T-helper 17 cell (primary cell): Measurements from ENCODE around the gene CACNB2. TPM values are rescaled to one million over a fixed set of nuclear protein-coding genes. Genes with fewer than 3 reads are reported as not detected.
"Not testable (repeated sequence)": the region's sequence is repeated elsewhere in the genome, so short reads cannot be mapped to it uniquely, and the experiment has no call there.

Experiments
- ATAC-seq: fragments of 150-1000 bp; cut with Tn5 transposase; 2 replicates; pipeline ENCODE4 v1.10.0; 2021; ENCODE audit warnings: mild to moderate bottlenecking, moderate library complexity
- DNase-seq, 3 donors: peaks; one replicate each; pipeline versions ENCODE4 v3.0.0 to v3.0.0-alpha.2; 2020 to 2021
- H3K9me3 ChIP-seq: one replicate; pipeline ENCODE4 v1.7.0; 2013; ENCODE audit warnings: low read length, mild to moderate bottlenecking; ENCODE audit not compliant: control insufficient read depth, poor library complexity, severe bottlenecking
- H3K27ac Mint-ChIP-seq: one replicate; pipeline ENCODE4 v1.8.0; 2022; ENCODE audit warnings: mild to moderate bottlenecking, moderate library complexity, mixed read lengths
- H3K27me3 Mint-ChIP-seq: one replicate; pipeline ENCODE4 v1.8.0; 2022; ENCODE audit warnings: mixed read lengths
- H3K36me3 Mint-ChIP-seq: one replicate; pipeline ENCODE4 v1.8.0; 2022; ENCODE audit warnings: low read depth, mixed read lengths
- H3K4me1 Mint-ChIP-seq: one replicate; pipeline ENCODE4 v1.8.0; 2022; ENCODE audit warnings: mild to moderate bottlenecking, mixed read lengths
- H3K4me3 Mint-ChIP-seq: one replicate; pipeline ENCODE4 v1.8.0; 2022; ENCODE audit warnings: mild to moderate bottlenecking, moderate library complexity, mixed read lengths
- total RNA-seq, 4 donors: library from RNA in 2 of 4; stranded (reverse) in 2 of 4; gene quantifications; one replicate each; pipeline ENCODE4 v1.2.3 and lab custom pipeline; 2022 to 2026

The CACNB2 gene
- total RNA-seq, 2 donors from 2014 or later = not detected

- Mint-ChIP-seq H3K4me1 (no peaks in the 10 kb centered on the region), H3K36me3 (no peaks in the 10 kb centered on the region), H3K27me3 (no peaks in the 10 kb centered on the region), H3K27ac (no peak overlapping the region), H3K4me3 (no peak overlapping the region)
- DNase-seq = no peak
- H3K9me3 ChIP-seq = no peaks in the 10 kb centered on the region
- no peak for ATAC-seq
Measured at GRCh38 chr10:18195060-18195799, 55.0 kb downstream of the CACNB2 start.

DNA sequence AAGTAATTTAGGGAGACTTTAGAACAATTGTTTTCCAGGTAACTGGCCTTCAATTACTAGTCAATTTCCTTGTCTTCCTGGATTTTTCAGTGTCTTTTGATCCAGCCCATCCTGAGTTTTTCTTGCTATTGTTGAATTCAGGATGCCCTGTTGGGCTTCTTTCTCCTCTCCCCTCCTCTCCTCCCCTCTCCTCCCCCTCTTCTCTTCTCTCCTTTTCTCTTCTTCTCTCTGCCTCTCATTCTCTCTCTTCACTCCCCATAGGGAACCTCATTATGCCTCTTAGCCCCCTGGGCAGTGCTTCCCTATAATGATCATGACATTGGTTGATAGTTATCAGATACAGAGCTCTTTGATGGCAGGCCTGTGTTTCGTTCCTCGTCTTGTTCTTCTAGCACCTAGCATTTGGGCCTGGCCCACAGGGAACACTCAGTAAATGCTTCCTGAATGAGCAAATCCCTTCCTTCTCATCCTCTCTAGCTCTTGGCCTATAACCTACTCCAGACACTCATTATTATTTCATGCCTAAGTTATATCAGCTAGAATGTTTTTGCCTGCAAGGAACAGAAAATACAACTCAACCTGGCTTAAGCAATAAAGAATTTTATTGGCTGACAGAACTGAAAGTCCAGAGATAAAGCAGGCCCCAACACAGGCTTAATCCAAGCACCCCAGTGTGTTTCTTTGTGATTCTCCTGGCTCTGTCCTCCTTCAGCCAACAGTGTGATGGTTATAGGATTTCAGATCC, 56.8 kb downstream of the CACNB2 start:
- DNase-seq = no peak
- H3K36me3 Mint-ChIP-seq = no peaks in the 10 kb centered on the region
- no peaks in the 10 kb centered on the region for H3K9me3 ChIP-seq
- H3K4me3 Mint-ChIP-seq = no peak overlapping the region
- no peak overlapping the region for H3K27ac Mint-ChIP-seq
- peaks cover under 1% of the 10 kb centered on the region for H3K27me3 Mint-ChIP-seq
- no peaks in the 10 kb centered on the region for H3K4me1 Mint-ChIP-seq
- ATAC-seq = no peak

- ATAC-seq = no peak
- no peak overlapping the region for H3K27ac Mint-ChIP-seq
- peaks cover 8% of the 10 kb centered on the region for H3K27me3 Mint-ChIP-seq
- H3K4me3 Mint-ChIP-seq = no peak overlapping the region
- no peak for DNase-seq
- H3K9me3 ChIP-seq = no peaks in the 10 kb centered on the region
- no peaks in the 10 kb centered on the region for H3K36me3 Mint-ChIP-seq
- no peaks in the 10 kb centered on the region for H3K4me1 Mint-ChIP-seq
Measured at GRCh38 chr10:18197706-18198105, 57.5 kb downstream of the CACNB2 start.

- Mint-ChIP-seq H3K36me3 (no peaks in the 10 kb centered on the region), H3K27me3 (peaks cover 10% of the 10 kb centered on the region), H3K4me1 (peaks cover 5% of the 10 kb centered on the region), H3K4me3 (no peak overlapping the region), H3K27ac (peak overlapping the region; percentile 41)
- DNase-seq = no peak
- no peaks in the 10 kb centered on the region for H3K9me3 ChIP-seq
- no peak for ATAC-seq
Measured at GRCh38 chr10:18201877-18202276, 61.7 kb downstream of the CACNB2 start.

DNA sequence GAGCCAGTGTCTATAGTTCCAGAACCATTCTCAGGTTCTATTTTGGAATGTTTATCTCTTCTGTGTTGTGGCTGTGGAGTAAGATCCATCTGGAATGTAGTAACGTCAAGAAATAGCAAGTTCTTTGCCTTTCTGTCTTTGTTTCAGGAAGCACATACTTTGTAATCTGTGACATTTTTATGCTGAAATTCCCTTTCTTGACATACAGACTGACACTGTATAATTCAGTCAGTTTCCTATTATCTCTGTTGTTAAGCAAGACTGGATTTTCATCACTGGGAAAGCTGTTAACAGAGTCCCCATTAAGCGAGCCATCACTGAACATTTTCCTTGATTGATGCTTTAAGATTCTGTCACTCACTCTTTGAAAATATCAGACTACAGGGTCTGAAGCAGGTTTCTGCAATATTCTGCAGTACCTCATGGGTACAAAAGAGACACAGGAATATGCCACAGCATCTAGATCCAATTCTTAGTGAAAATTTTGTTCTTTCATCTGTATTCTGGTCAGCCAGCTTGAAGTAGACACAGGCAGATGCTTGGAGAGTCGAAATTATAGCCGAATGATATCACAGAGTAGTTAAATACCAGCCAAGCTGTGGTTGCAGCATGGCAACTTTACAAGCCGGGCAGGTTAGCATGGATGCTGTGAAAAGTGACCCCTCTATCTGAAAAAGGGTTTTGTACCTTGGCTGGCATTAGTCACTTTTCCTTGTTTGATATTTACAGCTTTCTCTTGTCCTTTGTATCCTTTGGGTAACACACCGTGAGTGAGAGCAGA, 62.6 kb downstream of the CACNB2 start:
- Mint-ChIP-seq H3K4me3 (no peak overlapping the region), H3K36me3 (no peaks in the 10 kb centered on the region), H3K4me1 (peaks cover 5% of the 10 kb centered on the region), H3K27me3 (peaks cover 10% of the 10 kb centered on the region), H3K27ac (peak overlapping the region; percentile 41)
- H3K9me3 ChIP-seq = no peaks in the 10 kb centered on the region
- no peak for ATAC-seq
- no peak for DNase-seq

GRCh38 chr10:18203471-18203870, 63.2 kb downstream of the CACNB2 start:
- peaks cover 10% of the 10 kb centered on the region for H3K27me3 Mint-ChIP-seq
- ATAC-seq = peak; percentile 46
- peaks cover 5% of the 10 kb centered on the region for H3K4me1 Mint-ChIP-seq
- no peak overlapping the region for H3K4me3 Mint-ChIP-seq
- DNase-seq = no peak
- H3K36me3 Mint-ChIP-seq = no peaks in the 10 kb centered on the region
- no peaks in the 10 kb centered on the region for H3K9me3 ChIP-seq
- H3K27ac Mint-ChIP-seq = peak overlapping the region; percentile 41

DNA sequence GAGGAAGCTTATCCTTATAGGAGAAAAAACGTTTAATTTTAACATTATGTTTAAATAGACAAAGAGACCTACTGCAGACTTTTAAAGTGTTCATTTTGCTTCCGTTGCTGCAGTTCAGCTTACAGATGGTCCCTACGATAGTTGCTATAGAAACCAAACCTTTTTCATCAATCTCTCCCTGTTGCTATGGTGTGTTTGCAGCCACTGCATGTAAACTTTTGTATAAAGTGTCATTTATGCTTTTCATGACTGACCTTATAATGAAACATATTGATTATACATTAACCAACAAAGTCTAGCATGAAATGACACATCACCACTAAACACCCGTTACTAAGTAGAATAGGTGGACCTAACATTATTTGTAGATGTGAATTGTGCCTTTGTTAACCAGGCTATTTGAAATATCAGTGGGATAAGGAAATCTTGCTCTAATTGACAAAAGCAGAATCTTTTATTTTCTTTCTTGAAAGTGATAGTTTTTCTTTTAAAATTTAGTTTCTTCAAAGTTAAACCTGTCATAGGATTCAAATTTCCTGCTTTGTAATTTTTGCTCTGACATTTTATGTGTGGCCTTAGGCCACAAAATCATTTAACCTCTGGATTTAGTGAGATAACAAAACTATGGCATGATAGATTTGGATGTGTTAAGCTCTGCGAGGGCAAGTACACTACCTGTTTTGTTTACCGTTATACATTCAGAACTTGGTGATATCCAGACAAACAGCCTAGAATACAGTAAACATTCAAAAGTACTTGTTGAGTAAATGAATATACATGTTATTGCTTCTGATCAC, 64.0 kb downstream of the CACNB2 start:
- H3K27me3 Mint-ChIP-seq = peaks cover 10% of the 10 kb centered on the region
- no peak for DNase-seq
- H3K4me3 Mint-ChIP-seq = peak overlapping the region; percentile 39
- peak overlapping the region; percentile 41 for H3K27ac Mint-ChIP-seq
- no peaks in the 10 kb centered on the region for H3K36me3 Mint-ChIP-seq
- H3K9me3 ChIP-seq = no peaks in the 10 kb centered on the region
- peaks cover 5% of the 10 kb centered on the region for H3K4me1 Mint-ChIP-seq
- peak; percentile 79 for ATAC-seq

DNA sequence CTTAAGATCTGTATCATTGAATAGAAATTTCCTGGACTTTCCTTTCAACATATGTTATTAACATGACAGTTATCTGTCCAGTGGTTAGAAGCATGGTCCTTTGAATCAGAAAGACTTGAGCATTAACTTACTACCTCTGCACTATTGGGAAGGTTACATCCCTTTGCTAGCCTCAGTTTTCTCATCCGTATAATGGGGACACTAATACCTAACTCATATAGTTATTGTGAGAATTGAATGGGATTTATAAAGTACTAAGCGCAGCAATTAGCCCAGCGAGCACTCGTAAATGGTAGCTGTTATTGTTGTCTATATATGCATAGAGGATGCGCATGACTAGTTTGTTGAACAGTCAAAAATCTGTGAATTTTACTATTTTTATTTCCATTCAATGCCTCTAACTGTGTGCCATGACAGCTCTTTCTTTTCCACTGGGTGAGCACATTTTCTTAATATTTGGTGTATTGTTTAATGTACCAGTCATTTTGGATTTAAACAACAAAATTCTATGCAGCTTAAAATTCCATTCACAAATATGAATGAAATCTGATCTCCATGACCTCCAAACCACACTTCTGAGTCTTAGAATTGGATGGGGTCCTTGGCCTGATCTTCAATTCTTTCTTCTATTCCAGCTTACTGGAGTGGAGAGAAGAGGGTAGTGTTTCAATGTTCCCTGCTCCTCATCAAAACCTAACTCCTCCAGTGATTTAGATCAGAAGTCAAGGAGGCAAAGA, 65.0 kb downstream of the CACNB2 start:
- H3K36me3 Mint-ChIP-seq = no peaks in the 10 kb centered on the region
- peak overlapping the region; percentile 21 for H3K27ac Mint-ChIP-seq
- H3K9me3 ChIP-seq = no peaks in the 10 kb centered on the region
- H3K4me3 Mint-ChIP-seq = no peak overlapping the region
- H3K4me1 Mint-ChIP-seq = peaks cover 5% of the 10 kb centered on the region
- ATAC-seq (no peak), DNase-seq (no peak)
- H3K27me3 Mint-ChIP-seq = peaks cover 15% of the 10 kb centered on the region

GRCh38 chr10:18208186-18208585, 68.0 kb downstream of the CACNB2 start:
- ATAC-seq, DNase-seq, H3K9me3 ChIP-seq: not testable (repeated sequence)

DNA sequence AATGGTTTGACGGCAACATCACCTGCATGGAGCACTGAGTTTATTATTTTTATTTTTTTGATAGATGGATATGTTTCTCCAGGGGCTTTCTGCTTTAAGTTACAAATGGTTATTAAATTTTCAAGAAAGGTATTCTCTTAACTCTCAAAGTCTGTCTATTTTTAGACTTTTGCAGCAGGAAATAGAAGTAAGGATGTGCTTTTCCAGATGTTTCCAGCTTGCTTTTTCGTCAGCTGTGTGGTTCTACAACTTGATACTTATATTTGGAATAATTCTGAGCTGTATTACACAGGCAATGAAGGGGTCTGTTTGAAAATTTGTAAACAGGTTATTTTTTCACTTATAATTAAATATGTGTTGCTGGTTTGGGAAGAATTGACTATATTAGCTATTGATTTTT, 69.0 kb downstream of the CACNB2 start:
- no peak overlapping the region for H3K4me3 Mint-ChIP-seq
- no peaks in the 10 kb centered on the region for H3K9me3 ChIP-seq
- no peaks in the 10 kb centered on the region for H3K36me3 Mint-ChIP-seq
- H3K4me1 Mint-ChIP-seq = no peaks in the 10 kb centered on the region
- no peak for DNase-seq
- H3K27ac Mint-ChIP-seq = no peak overlapping the region
- H3K27me3 Mint-ChIP-seq = peaks cover 16% of the 10 kb centered on the region
- no peak for ATAC-seq

More at GRCh38 chr10:18208186-18208585, 68.0 kb downstream of the CACNB2 start:
- H3K36me3 Mint-ChIP-seq, H3K27ac Mint-ChIP-seq, H3K4me3 Mint-ChIP-seq, H3K27me3 Mint-ChIP-seq, H3K4me1 Mint-ChIP-seq: not testable (repeated sequence)

DNA sequence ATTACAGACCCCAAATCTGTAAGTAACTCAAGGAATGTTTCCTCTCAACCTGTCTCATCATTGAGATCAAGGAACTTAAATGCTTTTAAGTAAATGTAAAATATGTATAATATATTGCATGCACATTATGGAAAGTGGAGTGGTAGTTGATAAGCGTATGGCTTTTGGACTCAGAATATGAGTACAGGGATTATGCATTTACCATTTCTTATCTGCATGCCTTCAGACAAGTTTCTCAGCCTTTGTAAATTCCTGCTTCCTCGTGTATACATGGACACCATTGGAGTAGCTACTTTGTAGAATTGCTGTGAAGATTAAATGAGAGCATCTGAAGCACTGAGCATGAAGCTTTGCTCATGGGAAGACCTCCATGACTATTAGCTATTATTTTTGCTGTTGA, 70.5 kb downstream of the CACNB2 start:
- Mint-ChIP-seq H3K36me3 (no peaks in the 10 kb centered on the region), H3K4me1 (no peaks in the 10 kb centered on the region), H3K27me3 (peaks cover 21% of the 10 kb centered on the region), H3K27ac (no peak overlapping the region), H3K4me3 (no peak overlapping the region)
- ATAC-seq (no peak), DNase-seq (no peak)
- no peaks in the 10 kb centered on the region for H3K9me3 ChIP-seq

- no peaks in the 10 kb centered on the region for H3K36me3 Mint-ChIP-seq
- ATAC-seq = no peak
- no peak for DNase-seq
- H3K27ac Mint-ChIP-seq = no peak overlapping the region
- H3K9me3 ChIP-seq = no peaks in the 10 kb centered on the region
- H3K4me1 Mint-ChIP-seq = no peaks in the 10 kb centered on the region
- H3K27me3 Mint-ChIP-seq = peaks cover 21% of the 10 kb centered on the region
- H3K4me3 Mint-ChIP-seq = no peak overlapping the region
Measured at GRCh38 chr10:18211862-18212261, 71.6 kb downstream of the CACNB2 start.
